A375 (cell line): ENCODE data around the gene GOLGA8G. TPM values are rescaled to one million over a fixed set of nuclear protein-coding genes. Genes with fewer than 3 reads are reported as not detected.

Experiments
- small RNA-seq: library from RNA; depleted of rRNA; stranded (forward); fragments of <200 nt; gene quantifications from one replicate; pipeline ENCODE3, GENCODE V24; 2014
- total RNA-seq: library from RNA; depleted of rRNA; stranded (reverse); fragments of >200 nt; shearing (Covaris generic); gene quantifications from 2 replicates; pipeline ENCODE4 v1.2.3, GENCODE V29; 2014; rRNA removed

Gene GOLGA8G
- 0.34 and 0.85 TPM in 2 replicates for total RNA-seq

GRCh38 chr15:28532954-28533353, at the start of gene GOLGA8G:
GOLGA8G (minus strand) TSS chr15:28532971; CDS start chr15:28532909, 62 bp downstream.

DNA sequence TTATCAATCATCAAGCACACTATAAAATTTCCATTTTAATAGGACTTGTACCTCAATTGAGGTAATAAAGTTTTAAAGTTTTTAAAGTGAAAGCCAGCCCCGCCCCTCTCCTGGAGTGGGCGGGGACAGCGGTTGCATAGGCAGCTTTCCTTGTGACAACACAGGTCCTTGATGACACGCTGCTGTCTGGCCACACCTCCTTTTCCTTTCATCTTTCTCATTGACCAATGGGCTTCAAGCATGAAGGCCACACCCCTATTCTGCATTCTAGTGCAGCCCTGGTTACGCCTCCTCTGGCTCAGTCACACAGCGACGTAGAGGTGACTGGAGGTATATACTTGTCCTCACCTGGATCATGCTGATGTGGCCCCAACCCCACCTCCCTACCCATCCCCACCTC, 20.5 kb upstream of the GOLGA8G start, which contains the start of gene GOLGA6L25:
TSS of gene GOLGA6L25 (plus strand) at position 301 of the 400 bp plus-strand sequence. CDS start at position 362, 61 bp downstream.

Small RNA genes lying within 50 kb of the gene (small RNA-seq; reads per million reads assigned to genes)
- not detected for gene AC138749.2
- not detected for gene AC138749.4
- gene AC138749.5 = not detected
- not detected for gene MIR4509-3
- gene RF00017 = not detected

Other genes starting within 250 kb of the GOLGA8G start
- gene HERC2, start 210.8 kb downstream of the GOLGA8G start, total RNA-seq = 38.7 and 44.8 TPM in 2 replicates
- gene GOLGA6L24, start 174.9 kb downstream of the GOLGA8G start, total RNA-seq = not detected in 2 replicates
- gene GOLGA8F, start 154.3 kb downstream of the GOLGA8G start, total RNA-seq = 0.34 TPM in 1 of 2 replicates, not detected in the other
- gene GOLGA6L25, start 20.6 kb upstream of the GOLGA8G start, total RNA-seq = not detected in 2 replicates
- 0.08 TPM in 1 of 2 replicates, not detected in the other for gene GOLGA8M, start 179.4 kb upstream of the GOLGA8G start, total RNA-seq